ENCODE measurements around the gene DAB2IP.
"Not testable (repeated sequence)": the region's sequence is repeated elsewhere in the genome, so short reads cannot be mapped to it uniquely, and the experiment has no call there.

Gene DAB2IP

DNA sequence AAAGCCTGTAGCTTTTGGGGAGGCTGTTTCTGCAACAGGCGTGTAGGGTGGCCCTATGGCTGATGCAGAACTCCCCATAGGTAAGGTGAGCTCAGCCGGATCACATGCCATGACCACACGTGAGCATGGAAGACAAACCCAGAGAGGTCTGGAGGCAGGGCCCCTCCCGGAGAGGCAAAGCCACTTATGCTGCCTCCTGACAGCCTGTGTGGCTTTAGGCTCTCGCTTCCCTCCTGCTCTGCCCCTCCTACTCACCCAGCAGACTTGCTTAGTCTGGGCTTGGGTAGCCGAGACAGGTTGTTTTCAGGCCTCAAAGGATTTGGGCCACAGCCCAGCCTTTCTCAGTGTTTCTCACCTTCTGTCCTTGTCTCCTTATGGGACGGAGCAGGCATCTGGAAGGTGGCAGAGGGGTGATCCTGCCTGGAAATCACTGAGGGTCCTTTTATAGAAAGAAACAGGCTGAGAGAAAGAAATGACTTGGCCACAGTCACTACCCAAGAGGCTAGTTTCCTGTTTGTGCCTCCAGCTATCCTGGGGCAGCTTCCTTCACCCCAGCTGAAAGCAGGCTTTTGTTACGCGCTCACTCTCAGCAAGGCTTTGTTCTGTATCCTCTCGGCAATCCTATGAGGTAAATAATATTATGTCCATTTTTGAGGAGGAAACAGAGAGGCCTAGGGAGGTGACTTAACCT lies 89.9 kb downstream of the DAB2IP start (continued):
- no peak for TF ChIP-seq ZNF416 (tag by site-specific recombination; IDR thresholded peaks at IDR 0.05)
- TF ChIP-seq ZFHX2 (tag by site-specific recombination; conservative IDR thresholded peaks at IDR 0.05) = no peak
- TF ChIP-seq ZNF76 (tag by site-specific recombination; IDR thresholded peaks at IDR 0.05; ENCODE audit: borderline replicate concordance, low read depth) = no peak
- no peak for TF ChIP-seq ZNF837 (tag by site-specific recombination; IDR thresholded peaks at IDR 0.05)
- no peak for TF ChIP-seq GLI2 (tag by site-specific recombination; IDR thresholded peaks at IDR 0.05; ENCODE audit: borderline replicate concordance, low read depth)
- TF ChIP-seq, protein P1, sequence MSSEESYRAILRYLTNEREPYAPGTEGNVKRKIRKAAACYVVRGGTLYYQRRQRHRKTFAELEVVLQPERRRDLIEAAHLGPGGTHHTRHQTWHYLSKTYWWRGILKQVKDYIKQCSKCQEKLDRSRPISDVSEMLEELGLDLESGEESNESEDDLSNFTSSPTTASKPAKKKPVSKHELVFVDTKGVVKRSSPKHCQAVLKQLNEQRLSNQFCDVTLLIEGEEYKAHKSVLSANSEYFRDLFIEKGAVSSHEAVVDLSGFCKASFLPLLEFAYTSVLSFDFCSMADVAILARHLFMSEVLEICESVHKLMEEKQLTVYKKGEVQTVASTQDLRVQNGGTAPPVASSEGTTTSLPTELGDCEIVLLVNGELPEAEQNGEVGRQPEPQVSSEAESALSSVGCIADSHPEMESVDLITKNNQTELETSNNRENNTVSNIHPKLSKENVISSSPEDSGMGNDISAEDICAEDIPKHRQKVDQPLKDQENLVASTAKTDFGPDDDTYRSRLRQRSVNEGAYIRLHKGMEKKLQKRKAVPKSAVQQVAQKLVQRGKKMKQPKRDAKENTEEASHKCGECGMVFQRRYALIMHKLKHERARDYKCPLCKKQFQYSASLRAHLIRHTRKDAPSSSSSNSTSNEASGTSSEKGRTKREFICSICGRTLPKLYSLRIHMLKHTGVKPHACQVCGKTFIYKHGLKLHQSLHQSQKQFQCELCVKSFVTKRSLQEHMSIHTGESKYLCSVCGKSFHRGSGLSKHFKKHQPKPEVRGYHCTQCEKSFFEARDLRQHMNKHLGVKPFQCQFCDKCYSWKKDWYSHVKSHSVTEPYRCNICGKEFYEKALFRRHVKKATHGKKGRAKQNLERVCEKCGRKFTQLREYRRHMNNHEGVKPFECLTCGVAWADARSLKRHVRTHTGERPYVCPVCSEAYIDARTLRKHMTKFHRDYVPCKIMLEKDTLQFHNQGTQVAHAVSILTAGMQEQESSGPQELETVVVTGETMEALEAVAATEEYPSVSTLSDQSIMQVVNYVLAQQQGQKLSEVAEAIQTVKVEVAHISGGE (tag by site-specific recombination; conservative IDR thresholded peaks at IDR 0.05; ENCODE audit: low read depth) = no peak
- no peak for TF ChIP-seq ZNF791 (tag by site-specific recombination; IDR thresholded peaks at IDR 0.05)
- no peak for TF ChIP-seq ZNF792 (tag by site-specific recombination; IDR thresholded peaks at IDR 0.05)
- TF ChIP-seq ZNF530 (tag by site-specific recombination; IDR thresholded peaks at IDR 0.05; ENCODE audit: low read depth) = no peak
- TF ChIP-seq ZNF610 (tag by site-specific recombination; IDR thresholded peaks at IDR 0.05; ENCODE audit: borderline replicate concordance) = no peak
- TF ChIP-seq ZNF600 (tag by site-specific recombination; IDR thresholded peaks at IDR 0.05) = peak; percentile 55; the same call in 1 of the 2 replicates

DNA sequence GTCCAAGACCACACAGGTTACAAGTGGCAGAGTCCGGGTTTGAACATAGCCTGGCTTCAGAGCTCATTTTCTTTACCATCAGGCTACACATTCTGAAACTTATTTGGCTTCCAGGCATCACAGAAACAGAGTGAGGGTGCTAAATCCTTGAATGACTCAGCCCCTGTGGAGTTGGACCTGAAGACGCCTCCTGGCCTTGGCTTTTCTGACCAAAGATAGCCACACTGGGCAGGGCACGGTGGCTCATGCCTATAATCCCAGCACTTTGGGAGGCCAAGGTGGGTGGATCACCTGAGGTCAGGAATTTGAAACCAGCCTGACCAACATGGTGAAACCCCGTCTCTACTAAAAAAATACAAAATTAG lies 90.5 kb downstream of the DAB2IP start:
- CTCF ChIA-PET = interaction anchor here (1.9 kb wide), 1 partner anchor 102 kb away, joined by 5 read pairs; no protein-coding TSS in a partner anchor
- H3K27ac ChIP-seq (ENCODE audit: extremely low read depth, low read depth, low read length); H3K4me3 ChIP-seq (ENCODE audit: low read depth, low read length); POLR2A ChIA-PET; H3K9me3 ChIP-seq (ENCODE audit: control insufficient read depth, insufficient read depth, low read depth, low read length); H3K4me1 ChIP-seq (ENCODE audit: control insufficient read depth, insufficient read depth, low read length); H3K36me3 ChIP-seq (ENCODE audit: control insufficient read depth in 2 of 2, insufficient read depth in 1 of 2, low read length in 2 of 2): not testable (repeated sequence)

DNA sequence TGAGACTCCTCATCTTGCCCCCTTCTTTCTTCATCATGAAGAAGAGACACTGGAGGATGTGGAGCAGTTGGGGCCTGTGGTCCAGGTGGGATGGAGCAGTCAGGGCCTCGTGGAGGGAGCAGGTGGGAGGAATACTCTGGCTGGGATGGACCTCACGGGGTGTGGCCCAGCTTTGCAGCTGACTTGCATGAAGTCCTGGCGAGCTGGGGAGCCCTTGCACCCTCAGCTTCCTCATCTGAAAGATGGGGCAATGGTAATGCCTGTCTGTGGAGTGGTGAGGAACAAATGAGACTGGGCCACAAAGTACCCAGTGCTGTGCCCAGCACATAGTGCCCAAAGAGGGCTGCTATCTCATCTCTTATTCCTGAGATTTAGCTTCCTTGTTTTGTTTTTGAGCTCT lies 91.5 kb downstream of the DAB2IP start:
- POLR2A ChIA-PET = no interaction called here
- Histone ChIP-seq H3K27ac (ENCODE audit: extremely low read depth, low read depth, low read length) (no peak overlapping the region), H3K36me3 (ENCODE audit: control insufficient read depth in 2 of 2, insufficient read depth in 1 of 2, low read length in 2 of 2) (no peaks in the 10 kb centered on the region), H3K4me3 (ENCODE audit: low read depth, low read length) (no peak overlapping the region), H3K9me3 (ENCODE audit: control insufficient read depth, insufficient read depth, low read depth, low read length) (no peaks in the 10 kb centered on the region), H3K4me1 (ENCODE audit: control insufficient read depth, insufficient read depth, low read length) (peaks cover 6% of the 10 kb centered on the region)
- CTCF ChIA-PET = interaction anchor here (0.6 to 1.9 kb wide), 8 partner anchors 8 to 1680 kb away, joined by 3 to 8 read pairs (median 4); partner anchors contain the start of gene GSN
- TF ChIP-seq ZNF558 (tag by site-specific recombination; IDR thresholded peaks at IDR 0.05) (no peak), ZNF621 (tag by site-specific recombination; IDR thresholded peaks at IDR 0.05) (no peak), ZNF610 (tag by site-specific recombination; IDR thresholded peaks at IDR 0.05; ENCODE audit: borderline replicate concordance) (no peak)

DNA sequence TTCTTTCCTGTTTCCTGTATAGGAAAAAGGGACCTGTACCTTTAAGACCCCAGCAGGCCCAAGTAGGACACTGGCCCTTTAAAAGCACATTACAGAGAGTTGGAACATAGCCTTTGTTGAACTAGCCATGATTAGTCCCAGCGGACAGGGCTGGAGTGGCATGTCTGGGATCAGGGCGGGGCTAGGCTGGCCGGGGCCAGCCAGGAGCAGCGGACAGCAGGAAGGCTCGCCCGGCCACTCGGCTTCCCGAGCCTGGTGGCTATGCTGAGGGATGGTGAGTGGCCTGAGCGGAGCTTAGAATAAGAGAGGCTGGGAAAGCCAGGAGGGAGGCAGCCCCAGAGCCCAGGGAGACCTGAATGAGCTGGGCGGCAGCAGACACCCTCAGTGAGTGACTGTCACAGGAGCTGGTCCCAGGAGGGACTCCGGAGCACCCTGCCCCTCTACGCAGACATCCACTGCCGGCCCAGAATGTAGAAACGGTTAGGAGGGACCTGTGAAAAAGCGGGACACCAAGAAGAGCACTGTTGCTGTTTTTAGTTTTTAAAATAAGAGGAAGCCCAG lies 92.1 kb downstream of the DAB2IP start:
- no peaks in the 10 kb centered on the region for H3K36me3 ChIP-seq (ENCODE audit: control insufficient read depth in 2 of 2, insufficient read depth in 1 of 2, low read length in 2 of 2)
- POLR2A ChIA-PET = no interaction called here
- peak overlapping the region; percentile 12 for H3K4me3 ChIP-seq (ENCODE audit: low read depth, low read length)
- H3K9me3 ChIP-seq (ENCODE audit: control insufficient read depth, insufficient read depth, low read depth, low read length) = no peaks in the 10 kb centered on the region
- CTCF ChIA-PET = interaction anchor here (0.6 to 1.3 kb wide), 10 partner anchors 8 to 1680 kb away, joined by 3 to 8 read pairs (median 4); partner anchors contain the start of gene GSN
- TF ChIP-seq ZBTB17 (tag by site-specific recombination; IDR thresholded peaks at IDR 0.05) = peak; percentile 75
- no peak for TF ChIP-seq MYNN (tag by site-specific recombination; IDR thresholded peaks at IDR 0.05; ENCODE audit: borderline replicate concordance)
- H3K27ac ChIP-seq (ENCODE audit: extremely low read depth, low read depth, low read length) = peak overlapping the region; percentile 31; the same call in 1 of the 2 replicates
- H3K4me1 ChIP-seq (ENCODE audit: control insufficient read depth, insufficient read depth, low read length) = peaks cover 6% of the 10 kb centered on the region
